ENCODE measurements around the gene KLRF1. TPM values are rescaled to one million over a fixed set of nuclear protein-coding genes. Genes with fewer than 3 reads are reported as not detected.
"Not testable (repeated sequence)": the region's sequence is repeated elsewhere in the genome, so short reads cannot be mapped to it uniquely, and the experiment has no call there.

Gene KLRF1
- total and polyA plus RNA-seq, 2 experiments from 2014 or later: not detected

- Histone ChIP-seq H3K4me2 (peak overlapping the region; percentile 12), H2AFZ (no peak overlapping the region), H3K4me1 (ENCODE audit: insufficient read depth) (peaks cover 4% of the 10 kb centered on the region), H3K79me2 (no peaks in the 10 kb centered on the region), H3K27ac (no peak overlapping the region), H4K20me1 (ENCODE audit: insufficient read depth, poor library complexity, severe bottlenecking) (no peaks in the 10 kb centered on the region), H3K36me3 (replicated peaks; ENCODE audit: insufficient read depth, low read depth) (no peaks in the 10 kb centered on the region), H3K4me3 (no peak overlapping the region), H3K9me3 (ENCODE audit: low read depth) (no peaks in the 10 kb centered on the region), H3K9me2 (replicated peaks; ENCODE audit: insufficient read depth) (no peaks in the 10 kb centered on the region), H3K27me3 (no peaks in the 10 kb centered on the region)
- 39% methylated on average over 11 of the region's 11 CpGs for WGBS (ENCODE audit: low lambda C conversion rate, missing lambda C conversion rate)
- no peak for TF ChIP-seq EZH2 (IDR thresholded peaks at IDR 0.05; ENCODE audit: borderline replicate concordance)
- no peak for TF ChIP-seq EZH2phosphoT487 (IDR thresholded peaks at IDR 0.05; ENCODE audit: low read depth, severe bottlenecking, unreplicated experiment)
- no peak for TF ChIP-seq CTCF (IDR thresholded peaks at IDR 0.05; ENCODE audit: poor library complexity)
- peak; percentile 10 for DNase-seq (ENCODE audit: low spot score)
These were observed 45.5 kb downstream of the KLRF1 start for GRCh38 chr12:9872742-9873141.

- H3K4me2 ChIP-seq; H3K79me2 ChIP-seq; H3K4me1 ChIP-seq (ENCODE audit: insufficient read depth); H3K4me3 ChIP-seq; H3K9me3 ChIP-seq (ENCODE audit: low read depth); H4K20me1 ChIP-seq (ENCODE audit: insufficient read depth, poor library complexity, severe bottlenecking); H2AFZ ChIP-seq; H3K27ac ChIP-seq; H3K27me3 ChIP-seq; H3K36me3 ChIP-seq (replicated peaks; ENCODE audit: insufficient read depth, low read depth); H3K9me2 ChIP-seq (replicated peaks; ENCODE audit: insufficient read depth); DNase-seq (ENCODE audit: low spot score): not testable (repeated sequence)
- WGBS (ENCODE audit: low lambda C conversion rate, missing lambda C conversion rate): 99% methylated on average over 15 of the region's 26 CpGs
These were observed 48.8 kb downstream of the KLRF1 start for GRCh38 chr12:9876120-9876519.

GRCh38 chr12:9880532-9881078, 53.3 kb downstream of the KLRF1 start:
- H3K4me3 ChIP-seq: no peak overlapping the region
- DNase-seq (ENCODE audit: low spot score): no peak
- no peak for TF ChIP-seq CTCF (IDR thresholded peaks at IDR 0.05; ENCODE audit: poor library complexity)
- no peak for TF ChIP-seq EZH2phosphoT487 (IDR thresholded peaks at IDR 0.05; ENCODE audit: low read depth, severe bottlenecking, unreplicated experiment)
- TF ChIP-seq EZH2 (IDR thresholded peaks at IDR 0.05; ENCODE audit: borderline replicate concordance): no peak
- H3K27ac ChIP-seq: no peak overlapping the region
- WGBS (ENCODE audit: low lambda C conversion rate, missing lambda C conversion rate): 83% methylated on average over 4 of the region's 4 CpGs
- no peak overlapping the region for H2AFZ ChIP-seq
- H3K9me3 ChIP-seq (ENCODE audit: low read depth): no peaks in the 10 kb centered on the region
- no peaks in the 10 kb centered on the region for H3K79me2 ChIP-seq
- no peaks in the 10 kb centered on the region for H3K4me1 ChIP-seq (ENCODE audit: insufficient read depth)
- no peaks in the 10 kb centered on the region for H3K36me3 ChIP-seq (replicated peaks; ENCODE audit: insufficient read depth, low read depth)
- H4K20me1 ChIP-seq (ENCODE audit: insufficient read depth, poor library complexity, severe bottlenecking): no peaks in the 10 kb centered on the region
- no peak overlapping the region for H3K4me2 ChIP-seq
- H3K27me3 ChIP-seq: no peaks in the 10 kb centered on the region
- H3K9me2 ChIP-seq (replicated peaks; ENCODE audit: insufficient read depth): no peaks in the 10 kb centered on the region

DNA sequence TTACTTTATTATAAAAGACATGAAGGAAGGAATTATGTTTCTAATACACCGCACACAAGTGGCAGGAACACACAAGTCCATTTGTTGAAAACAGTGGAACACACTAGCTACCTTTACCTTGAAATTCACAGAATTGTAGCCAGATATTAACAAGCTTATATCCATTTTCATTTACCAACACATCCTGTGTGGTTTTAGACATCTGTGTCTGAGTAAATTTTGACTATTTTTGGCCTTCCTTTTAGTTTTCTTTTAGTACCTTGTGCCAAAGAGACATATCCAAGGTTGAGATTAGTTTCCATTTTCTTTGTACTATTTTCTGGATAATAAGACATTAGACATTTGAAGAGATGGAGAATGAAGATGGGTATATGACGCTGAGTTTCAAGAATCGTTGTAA, 54.0 kb downstream of the KLRF1 start, which contains the start of gene KLRF2:
KLRF2 (plus strand) TSS at position 244 of the 400 bp plus-strand sequence; CDS start at position 351, 107 bp downstream.
- Histone ChIP-seq H3K4me2 (no peak within 1 kb of the TSS), H4K20me1 (ENCODE audit: insufficient read depth, poor library complexity, severe bottlenecking) (no peaks in the 10 kb centered on the region), H3K4me1 (ENCODE audit: insufficient read depth) (no peaks in the 10 kb centered on the region), H3K27ac (no peak within 1 kb of the TSS), H3K36me3 (replicated peaks; ENCODE audit: insufficient read depth, low read depth) (no peaks in the 10 kb centered on the region), H3K9me2 (replicated peaks; ENCODE audit: insufficient read depth) (no peaks in the 10 kb centered on the region), H3K27me3 (no peaks in the 10 kb centered on the region), H3K79me2 (no peaks in the 10 kb centered on the region), H3K9me3 (ENCODE audit: low read depth) (no peaks in the 10 kb centered on the region), H2AFZ (no peak within 1 kb of the TSS), H3K4me3 (no peak within 1 kb of the TSS)
- DNase-seq (ENCODE audit: low spot score): no peak
- WGBS (ENCODE audit: low lambda C conversion rate, missing lambda C conversion rate): 98% methylated on average over 3 of the region's 3 CpGs
- TF ChIP-seq CTCF (IDR thresholded peaks at IDR 0.05; ENCODE audit: poor library complexity) (no peak), EZH2phosphoT487 (IDR thresholded peaks at IDR 0.05; ENCODE audit: low read depth, severe bottlenecking, unreplicated experiment) (no peak), EZH2 (IDR thresholded peaks at IDR 0.05; ENCODE audit: borderline replicate concordance) (no peak)
